K562 (cell line): Measurements from ENCODE around the gene HNRNPF. TPM values are rescaled to one million over a fixed set of nuclear protein-coding genes. Genes with fewer than 3 reads are reported as not detected.

Source experiments
- ATF6 ChIP-seq: sonication (generic); formaldehyde crosslinking; IDR thresholded peaks from 2 replicates; pipeline ENCODE4 v1.4.0; 2020; ENCODE audit warnings: mild to moderate bottlenecking, missing genetic modification reagents
- E2F5 ChIP-seq: sonication (generic); formaldehyde crosslinking; IDR thresholded peaks from 2 replicates; pipeline ENCODE4 v1.8.0; 2022; ENCODE audit warnings: mild to moderate bottlenecking, missing genetic modification reagents
- EHMT2 ChIP-seq: fragments of 450-650 bp; IDR thresholded peaks from 2 replicates; pipeline ENCODE4 v1.6.1; 2018; ENCODE audit warnings: antibody characterized with exemption
- ERF ChIP-seq: fragments of 450-650 bp; formaldehyde crosslinking; IDR thresholded peaks from 2 replicates; pipeline ENCODE4 v1.4.0; 2020; ENCODE audit warnings: mild to moderate bottlenecking, mixed read lengths
- GTF3C2 ChIP-seq: IDR thresholded peaks from 3 replicates; pipeline ENCODE4 v1.6.1; 2011; ENCODE audit warnings: borderline replicate concordance, mild to moderate bottlenecking, moderate library complexity; ENCODE audit not compliant: insufficient read length; ENCODE audit errors: extremely low read depth
- NONO ChIP-seq, 2 experiments: fragments of 200-400 bp in 1 of 2; fragments of 450-650 bp in 1 of 2; formaldehyde crosslinking in 1 of 2; IDR thresholded peaks; 2 replicates each; pipeline ENCODE4 v1.6.1; 2017; ENCODE audit warnings: low read depth in 2 of 2, mild to moderate bottlenecking in 2 of 2, moderate library complexity in 2 of 2, low read length in 1 of 2
- POLR2H ChIP-seq: IDR thresholded peaks from 2 replicates; pipeline ENCODE4 v1.6.1; 2016; ENCODE audit warnings: missing genetic modification characterization, low read depth, mild to moderate bottlenecking, control low read depth, missing compliant biosample characterization, moderate library complexity
- RERE ChIP-seq: sonication (generic); formaldehyde crosslinking; IDR thresholded peaks from 2 replicates; pipeline ENCODE4 v1.8.0; 2023; ENCODE audit warnings: missing genetic modification reagents, mild to moderate bottlenecking, borderline replicate concordance
- SPI1 ChIP-seq: IDR thresholded peaks from 2 replicates; pipeline ENCODE4 v1.6.1; 2011; ENCODE audit warnings: low read depth, low read length, control low read depth, borderline replicate concordance
- SUPT5H ChIP-seq: fragments of 450-650 bp; IDR thresholded peaks from 2 replicates; pipeline ENCODE4 v1.6.1; 2016
- ZBTB17 ChIP-seq: fragments of 450-650 bp; formaldehyde crosslinking; IDR thresholded peaks from 2 replicates; pipeline ENCODE4 v1.4.0; 2020; ENCODE audit warnings: mild to moderate bottlenecking
- ZNF280B ChIP-seq: fragments of 250-450 bp; sonication (Bioruptor Pico); IDR thresholded peaks from 2 replicates; pipeline ENCODE4 v1.5.1; 2021; ENCODE audit warnings: mild to moderate bottlenecking
- ZNF699 ChIP-seq: fragments of 250-450 bp; sonication (Bioruptor Pico); IDR thresholded peaks from 2 replicates; pipeline ENCODE4 v1.8.0; 2021; ENCODE audit warnings: mild to moderate bottlenecking, moderate library complexity; ENCODE audit not compliant: insufficient replicate concordance
- ZNF717 ChIP-seq: fragments of 250-450 bp; sonication (Bioruptor Pico); IDR thresholded peaks from 2 replicates; pipeline ENCODE4 v1.5.0; 2021
- polyA plus RNA-seq, 8 experiments: library from polyadenylated mRNA; depleted of rRNA in 4 of 8; stranded (reverse) in 5 of 8; unstranded in 3 of 8; fragments of >200 nt; fragmentation: Nextera tagmentation in 2 of 8; fragmentation: Illumina TruSeq in 1 of 8; extraction: Ambion mirVana in 2 of 8; extraction: Trizol in 1 of 8; gene quantifications; 2 replicates each; pipeline versions ENCODE4 v1.2.1 to v1.2.3, GENCODE V29; 2011 to 2014; ENCODE audit warnings: inconsistent platforms in 1 of 8, missing spikeins in 1 of 8
- total RNA-seq, 7 experiments: library from RNA; depleted of rRNA in 6 of 7; stranded (reverse); fragments of >200 nt in 6 of 7; fragmentation: Illumina TruSeq in 2 of 7; extraction: Trizol in 2 of 7; gene quantifications; 2 replicates each; pipeline versions ENCODE4 v1.2.1 to v1.2.3, GENCODE V29; 2011 to 2021; ENCODE audit warnings: low replicate concordance in 1 of 7

Gene HNRNPF
- total and polyA plus RNA-seq, 9 of the 15 experiments (the other 6 are each of a cell fraction or from before 2014, with no cell fraction given): 192 to 489 (median 416) TPM

DNA sequence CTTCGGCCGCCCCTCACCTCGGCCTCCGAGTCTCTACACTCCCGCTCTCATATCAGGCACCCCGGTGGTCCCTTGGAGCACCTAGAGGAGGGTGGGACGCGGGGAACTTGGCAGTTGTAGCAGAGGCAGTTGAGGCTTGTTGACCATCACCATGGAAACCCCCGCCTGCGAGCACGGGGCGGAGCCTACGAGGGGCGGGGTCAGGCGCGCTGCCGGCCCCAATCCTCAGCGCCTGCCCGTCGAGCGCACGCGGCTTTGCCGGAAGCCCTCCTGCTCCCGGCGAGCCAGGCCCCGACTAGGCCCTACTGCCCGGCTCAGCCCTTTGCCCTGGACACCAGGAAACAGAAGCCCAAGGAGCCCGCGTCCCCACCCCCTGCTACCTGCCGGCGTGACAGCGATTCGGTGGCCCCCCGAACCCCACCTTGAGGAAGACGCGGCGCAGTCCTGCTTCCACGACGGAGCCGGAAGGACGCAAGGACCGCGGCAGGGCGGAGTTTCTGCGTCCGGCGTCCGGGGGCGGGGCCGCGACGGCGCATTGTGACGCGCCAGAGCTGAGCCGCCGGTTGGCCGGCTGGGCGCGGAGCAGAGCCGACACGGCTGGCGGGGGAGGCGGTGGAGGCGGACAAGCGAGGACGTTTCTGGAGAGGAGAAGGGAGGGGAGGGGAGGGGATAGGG lies at the start of gene HNRNPF (continued):
- TF ChIP-seq NONO (IDR thresholded peaks at IDR 0.05; ENCODE audit: low read depth in 2 of 2, low read length in 1 of 2): peak in 1 of 2 experiments; percentile 51; a peak in 1 of 4 replicates
- TF ChIP-seq ZBTB17: peak; percentile 47; the same call in 1 of the 2 replicates
- TF ChIP-seq E2F5: peak; percentile 94; the same call in 1 of the 2 replicates
- no peak for TF ChIP-seq SPI1
- no peak for TF ChIP-seq GTF3C2
- no peak for TF ChIP-seq ZNF717 (CRISPR knock-in tag)
- peak; percentile 98 for TF ChIP-seq ATF6
- TF ChIP-seq ZNF280B (CRISPR knock-in tag): no peak
- no peak; the same call in 1 of the 2 replicates for TF ChIP-seq RERE
- TF ChIP-seq POLR2H (tag): peak; percentile 86
- TF ChIP-seq ERF (CRISPR knock-in tag): peak; percentile 90; the same call in 1 of the 2 replicates
- no peak for TF ChIP-seq EHMT2
- peak; percentile 94; the same call in 1 of the 2 replicates for TF ChIP-seq SUPT5H
- no peak for TF ChIP-seq ZNF699 (CRISPR knock-in tag)
